Prostate gland (tissue), 2 donors: ENCODE measurements around the gene SND1. TPM values are rescaled to one million over a fixed set of nuclear protein-coding genes. Genes with fewer than 3 reads are reported as not detected.

Experiments
- DNase-seq: peaks from one replicate; pipeline ENCODE4 v3.0.0-alpha.2; 2019; ENCODE audit warnings: low spot score
- H3K27ac ChIP-seq, 2 donors: fragments of 200-600 bp; sonication (generic); 2 replicates each; pipeline ENCODE4 v1.5.1; 2017 to 2019
- H3K27me3 ChIP-seq: fragments of 200-600 bp; sonication (generic); replicated peaks from 2 replicates; pipeline ENCODE4 v1.5.1; 2019; ENCODE audit not compliant: insufficient read depth
- H3K36me3 ChIP-seq, 2 donors: fragments of 200-600 bp; sonication (generic); 1 replicate in 1 of 2; 2 replicates in 1 of 2; pipeline versions ENCODE4 v1.5.1 to v1.8.1; 2017 to 2019
- H3K4me1 ChIP-seq: fragments of 200-600 bp; sonication (generic); replicated peaks from 2 replicates; pipeline ENCODE4 v1.5.1; 2019
- H3K4me3 ChIP-seq, 2 donors: fragments of 200-600 bp; sonication (generic); 2 replicates each; pipeline ENCODE4 v1.5.1; 2017 to 2019
- H3K9me3 ChIP-seq: fragments of 200-600 bp; sonication (generic); 2 replicates; pipeline ENCODE4 v1.5.1; 2017
- CTCF ChIP-seq, 4 experiments: fragments of 200-600 bp in 2 of 4; fragments of 450-650 bp in 2 of 4; sonication (generic) in 2 of 4; IDR thresholded peaks; 1 replicate in 3 of 4; 2 replicates in 1 of 4; pipeline ENCODE4 v1.5.1; 2016 to 2019; ENCODE audit warnings: antibody characterized with exemption in 4 of 4, mild to moderate bottlenecking in 2 of 4, moderate library complexity in 2 of 4
- POLR2A ChIP-seq: fragments of 450-650 bp; IDR thresholded peaks from one replicate; pipeline ENCODE4 v1.6.1; 2016; ENCODE audit warnings: antibody characterized with exemption, mild to moderate bottlenecking
- POLR2AphosphoS5 ChIP-seq: sonication (generic); formaldehyde crosslinking; IDR thresholded peaks from one replicate; pipeline ENCODE4 v1.6.1; 2017; ENCODE audit warnings: antibody characterized with exemption
- WGBS: methylation state at CpG from one replicate; pipeline ENCODE4 v1.1.5; 2018; 5-methylcytosine and 5-hydroxymethylcytosine counted together
- intact Hi-C: fragments of 100-400 bp; cut with DNase I; formaldehyde crosslinking; loops from one replicate; pipeline ENCODE4 v1.14.2; 2022
- total RNA-seq, 2 donors: library from RNA; depleted of rRNA; stranded (reverse); fragments of >200 nt; gene quantifications; one replicate each; pipeline ENCODE4 v1.1.0, GENCODE V29; 2016

SND1 gene
- total RNA-seq, 2 donors from 2014 or later = 175 to 190 TPM

DNA sequence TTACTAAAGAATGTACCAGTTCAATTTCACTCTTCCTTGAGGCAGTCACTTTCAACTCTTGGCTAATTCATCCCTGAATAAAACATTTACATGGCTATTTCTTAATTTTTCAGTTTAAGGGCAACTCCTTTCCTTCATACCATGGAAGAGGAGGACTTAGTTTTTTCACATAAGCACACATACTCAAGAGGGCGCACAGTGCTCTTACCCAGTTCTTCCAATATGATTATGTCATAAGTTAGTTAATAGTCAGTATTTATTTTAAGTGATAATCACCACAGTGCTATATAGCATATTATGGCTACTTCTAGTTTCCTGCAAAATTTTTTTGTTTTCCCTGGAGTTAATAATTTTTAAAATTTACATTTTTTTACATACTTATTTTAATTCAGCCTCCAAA is 58.6 kb downstream of the SND1 start:
- Histone ChIP-seq H3K4me3 (no peak overlapping the region), H3K9me3 (no peaks in the 10 kb centered on the region), H3K27me3 (no peaks in the 10 kb centered on the region), H3K4me1 (no peaks in the 10 kb centered on the region), H3K27ac (no peak overlapping the region), H3K36me3 (no peaks in the 10 kb centered on the region)
- WGBS = 97% methylated on average over 1 of the region's 1 CpG
- DNase-seq = no peak
- no peak for TF ChIP-seq POLR2AphosphoS5
- no peak for TF ChIP-seq POLR2A
- TF ChIP-seq CTCF (IDR thresholded peaks at IDR 0.05) = no peak
- intact Hi-C loops = loop anchor here (10.0 kb wide), 1 partner anchor 614 kb away; no protein-coding TSS in a partner anchor

- no peaks in the 10 kb centered on the region for H3K27me3 ChIP-seq
- H3K4me3 ChIP-seq = no peak overlapping the region
- H3K4me1 ChIP-seq = no peaks in the 10 kb centered on the region
- intact Hi-C loops = loop anchor here (10.0 kb wide), 1 partner anchor 613 kb away; no protein-coding TSS in a partner anchor
- 98% methylated on average over 4 of the region's 4 CpGs for WGBS
- no peaks in the 10 kb centered on the region for H3K9me3 ChIP-seq
- H3K27ac ChIP-seq = no peak overlapping the region
- DNase-seq = no peak
- no peak for TF ChIP-seq POLR2AphosphoS5
- no peak for TF ChIP-seq POLR2A
- no peak for TF ChIP-seq CTCF (IDR thresholded peaks at IDR 0.05)
- H3K36me3 ChIP-seq = no peaks in the 10 kb centered on the region
Observed at GRCh38 chr7:127711872-127712271, 59.9 kb downstream of the SND1 start.

DNA sequence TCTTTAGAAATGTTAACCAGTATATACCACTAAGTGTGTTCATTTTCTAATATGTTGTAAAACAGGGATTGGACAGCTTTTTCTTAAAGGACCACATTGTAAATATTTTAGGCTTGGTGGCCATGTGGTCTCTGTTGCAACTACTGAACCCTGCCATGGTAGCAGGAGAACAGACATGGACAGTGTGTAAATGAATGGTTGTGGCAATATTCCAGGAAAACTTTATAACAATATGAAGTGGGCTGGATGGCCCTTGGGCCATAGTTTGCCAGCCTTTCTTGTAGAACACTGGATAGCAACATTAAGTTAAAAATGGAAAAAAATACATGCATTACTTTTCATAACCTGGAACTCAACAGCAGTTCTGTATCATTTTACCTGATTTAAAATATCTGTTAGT is 61.0 kb downstream of the SND1 start:
- Histone ChIP-seq H3K4me3 (no peak overlapping the region), H3K27me3 (no peaks in the 10 kb centered on the region), H3K4me1 (no peaks in the 10 kb centered on the region), H3K36me3 (no peaks in the 10 kb centered on the region), H3K27ac (no peak overlapping the region), H3K9me3 (no peaks in the 10 kb centered on the region)
- no peak for DNase-seq
- TF ChIP-seq POLR2A = no peak
- TF ChIP-seq CTCF (IDR thresholded peaks at IDR 0.05) = no peak
- TF ChIP-seq POLR2AphosphoS5 = no peak
- intact Hi-C loops = loop anchor here (10.0 kb wide), 1 partner anchor 612 kb away; no protein-coding TSS in a partner anchor

- Histone ChIP-seq H3K27ac (no peak overlapping the region), H3K9me3 (no peaks in the 10 kb centered on the region), H3K27me3 (no peaks in the 10 kb centered on the region), H3K36me3 (no peaks in the 10 kb centered on the region), H3K4me1 (no peaks in the 10 kb centered on the region), H3K4me3 (no peak overlapping the region)
- intact Hi-C loops = loop anchor here (10.0 kb wide), 1 partner anchor 611 kb away; no protein-coding TSS in a partner anchor
- 87% methylated on average over 6 of the region's 6 CpGs for WGBS
- DNase-seq = no peak
- no peak for TF ChIP-seq CTCF (IDR thresholded peaks at IDR 0.05)
Observed at GRCh38 chr7:127713758-127714157, 61.8 kb downstream of the SND1 start.

DNA sequence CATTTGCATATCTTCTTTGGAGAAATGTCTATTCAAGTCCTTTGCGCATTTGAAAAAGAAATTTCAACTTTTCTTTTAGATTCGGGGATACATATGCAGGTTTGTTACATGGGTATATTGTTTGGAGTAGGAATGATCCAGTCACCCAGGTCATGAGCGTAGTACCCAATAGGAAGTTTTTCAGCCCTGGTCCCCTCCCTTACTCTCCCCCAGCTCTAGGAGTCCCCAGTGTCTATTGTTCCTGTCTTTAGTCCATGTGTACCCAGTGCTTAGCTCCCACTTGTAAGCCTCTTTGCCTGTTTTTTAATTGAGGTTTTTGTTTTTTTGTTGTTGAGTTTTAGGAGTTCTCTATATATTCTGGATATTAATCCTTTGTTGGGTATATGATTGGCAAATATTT is 63.3 kb downstream of the SND1 start:
- intact Hi-C loops = loop anchor here (10.0 kb wide), 1 partner anchor 610 kb away; no protein-coding TSS in a partner anchor

More for the DNA sequence above, 63.3 kb downstream of the SND1 start:
- H3K27me3 ChIP-seq = no peaks in the 10 kb centered on the region
- H3K4me3 ChIP-seq = no peak overlapping the region
- H3K9me3 ChIP-seq = no peaks in the 10 kb centered on the region
- H3K4me1 ChIP-seq = no peaks in the 10 kb centered on the region
- DNase-seq = no peak
- 63% methylated on average over 3 of the region's 3 CpGs for WGBS
- H3K36me3 ChIP-seq = no peaks in the 10 kb centered on the region
- H3K27ac ChIP-seq = no peak overlapping the region
- no peak for TF ChIP-seq POLR2A
- TF ChIP-seq POLR2AphosphoS5 = no peak
- TF ChIP-seq CTCF (IDR thresholded peaks at IDR 0.05) = no peak
